ENCODE results near the gene DBI. TPM values are rescaled to one million over a fixed set of nuclear protein-coding genes. Genes with fewer than 3 reads are reported as not detected.

DBI gene
- total and polyA plus RNA-seq, 2 of the 8 experiments (the other 6 are each of a cell fraction or from before 2014, with no cell fraction given), result 180 to 212 TPM

GRCh38 chr2:119397196-119397595, 30.4 kb downstream of the DBI start:
- no peak overlapping the region for H3K9ac ChIP-seq (replicated peaks in 1 of 4; ENCODE audit: extremely low read depth in 1 of 4, low read depth in 3 of 4, low read length in 3 of 4)
- no peaks in the 10 kb centered on the region for H3K9me3 ChIP-seq (ENCODE audit: insufficient read depth in 2 of 2, low read depth in 1 of 2, low read length in 1 of 2)
- no peak overlapping the region for H4K91ac ChIP-seq (replicated peaks; ENCODE audit: insufficient read length, low read length)
- no peak overlapping the region for H3K4ac ChIP-seq (replicated peaks; ENCODE audit: insufficient read length, low read depth, low read length)
- FAIRE-seq (no peak), DNase-seq (ENCODE audit: low read depth in 1 of 2, low spot score in 2 of 2) (no peak)
- no peak overlapping the region for H2BK15ac ChIP-seq (ENCODE audit: low read length)
- ChIA-PET POLR2A (ENCODE audit: partially characterized antibody) (no interaction called here), CTCF (ENCODE audit: partially characterized antibody) (interaction anchor here (0.5 to 21.3 kb wide), 3 partner anchors 14 to 79 kb away, joined by 3 to 411 read pairs (median 4); no protein-coding TSS in a partner anchor)
- no peak overlapping the region for H3K14ac ChIP-seq (ENCODE audit: insufficient read length)
- no peak overlapping the region for H2BK12ac ChIP-seq (ENCODE audit: low read depth, low read length)
- no peaks in the 10 kb centered on the region for H3K79me2 ChIP-seq (ENCODE audit: control insufficient read depth in 1 of 2, insufficient read depth in 2 of 2, low read length in 2 of 2)
- H3K4me2 ChIP-seq (ENCODE audit: insufficient read depth in 1 of 2, low read depth in 2 of 2, low read length in 2 of 2), result no peak overlapping the region
- no peak overlapping the region for H2BK20ac ChIP-seq (ENCODE audit: low read length)
- H3K27ac ChIP-seq (ENCODE audit: low read depth, low read length), result no peak overlapping the region
- no peaks in the 10 kb centered on the region for H3K27me3 ChIP-seq (replicated peaks in 1 of 4; ENCODE audit: control insufficient read depth in 3 of 4, extremely low read depth in 1 of 4, insufficient read depth in 3 of 4, low read length in 3 of 4)
- no peaks in the 10 kb centered on the region for H3K79me1 ChIP-seq (ENCODE audit: low read depth, low read length)
- H3K18ac ChIP-seq (ENCODE audit: extremely low read depth, low read length), result 0 out of 2 replicates have a peak overlapping the region, but pooled peaks have one; percentile 1
- H3K36me3 ChIP-seq (ENCODE audit: control insufficient read depth in 2 of 4, insufficient read depth in 4 of 4, low read length in 3 of 4), result no peaks in the 10 kb centered on the region
- no peaks in the 10 kb centered on the region for H4K20me1 ChIP-seq (replicated peaks in 1 of 2; ENCODE audit: control insufficient read depth in 1 of 2, insufficient read depth in 2 of 2, low read length in 2 of 2)
- no peak overlapping the region for H3K4me3 ChIP-seq (ENCODE audit: extremely low read depth in 1 of 4, insufficient read depth in 2 of 4, low read depth in 3 of 4, low read length in 4 of 4)
- no peak overlapping the region for H3K56ac ChIP-seq (replicated peaks; ENCODE audit: insufficient read length, low read depth, low read length)
- H3K23ac ChIP-seq (ENCODE audit: insufficient read length), result no peak overlapping the region
- no peak overlapping the region for H2AK5ac ChIP-seq (ENCODE audit: low read depth, low read length)
- H2BK120ac ChIP-seq (replicated peaks; ENCODE audit: low read depth, low read length), result no peak overlapping the region
- no peaks in the 10 kb centered on the region; a peak in 1 of 7 replicates for H3K4me1 ChIP-seq (replicated peaks in 1 of 4; ENCODE audit: control insufficient read depth in 3 of 4, insufficient read depth in 4 of 4, low read length in 3 of 4)
- H3K23me2 ChIP-seq (ENCODE audit: low read depth, low read length), result no peaks in the 10 kb centered on the region
- H2BK5ac ChIP-seq (ENCODE audit: low read depth, low read length), result no peak overlapping the region
- 80% methylated on average over 6 of the region's 6 CpGs; no CpG with 5 or more reads in 1 of the 2 experiments for WGBS, 2 experiments (ENCODE audit: extremely low coverage in 1 of 2, insufficient coverage in 1 of 2, insufficient read length in 1 of 2, insufficient replicate concordance in 2 of 2, low coverage in 1 of 2, low lambda C conversion rate in 2 of 2, missing lambda C conversion rate in 1 of 2)
- no peak overlapping the region; the same call in 1 of the 2 replicates for H4K8ac ChIP-seq (ENCODE audit: extremely low read depth, insufficient read depth, low read length)
- H4K5ac ChIP-seq (ENCODE audit: insufficient read length, low read depth, low read length), result no peak overlapping the region
- no peak overlapping the region for H2AFZ ChIP-seq (ENCODE audit: low read length)
